PFSK-1 (cell line): ENCODE measurements around the gene DDX52.

Source experiments
- FOXP2 ChIP-seq: optimal IDR thresholded peaks from 2 replicates; pipeline ENCODE3; 2011; ENCODE audit warnings: borderline replicate concordance, control low read depth, inconsistent platforms; ENCODE audit not compliant: insufficient read depth; ENCODE audit errors: extremely low read length, extremely low read depth
- POLR2AphosphoS5 ChIP-seq: IDR thresholded peaks from 2 replicates; pipeline ENCODE4 v1.6.1; 2012; ENCODE audit warnings: low read depth, mild to moderate bottlenecking, control low read depth, low read length, moderate library complexity
- REST ChIP-seq, 2 experiments: IDR thresholded peaks; 2 replicates each; pipeline versions ENCODE4 v1.6.1 to v1.8.0; 2011 to 2012; ENCODE audit warnings: low read depth in 2 of 2, low read length in 2 of 2, control low read depth in 1 of 2, inconsistent platforms in 1 of 2, mild to moderate bottlenecking in 1 of 2, moderate library complexity in 1 of 2; ENCODE audit not compliant: insufficient read depth in 1 of 2
- SIN3A ChIP-seq: IDR thresholded peaks from 2 replicates; pipeline ENCODE4 v1.6.1; 2012; ENCODE audit warnings: mild to moderate bottlenecking, low read length, moderate library complexity, borderline replicate concordance; ENCODE audit not compliant: insufficient read depth
- TAF1 ChIP-seq: IDR thresholded peaks from 2 replicates; pipeline ENCODE4 v1.6.1; 2012; ENCODE audit warnings: low read length, control low read depth, borderline replicate concordance; ENCODE audit not compliant: insufficient read depth

- TF ChIP-seq SIN3A, result no peak
- no peak for TF ChIP-seq TAF1
- TF ChIP-seq REST (IDR thresholded peaks at IDR 0.05; ENCODE audit: insufficient read depth in 1 of 2, low read depth in 2 of 2, low read length in 2 of 2), result no peak
- TF ChIP-seq POLR2AphosphoS5, result no peak
- no peak for TF ChIP-seq FOXP2
These were observed 4.6 kb upstream of the DDX52 start for GRCh38 chr17:37647856-37648255.
